ENCODE results near the gene NNT.

DNA sequence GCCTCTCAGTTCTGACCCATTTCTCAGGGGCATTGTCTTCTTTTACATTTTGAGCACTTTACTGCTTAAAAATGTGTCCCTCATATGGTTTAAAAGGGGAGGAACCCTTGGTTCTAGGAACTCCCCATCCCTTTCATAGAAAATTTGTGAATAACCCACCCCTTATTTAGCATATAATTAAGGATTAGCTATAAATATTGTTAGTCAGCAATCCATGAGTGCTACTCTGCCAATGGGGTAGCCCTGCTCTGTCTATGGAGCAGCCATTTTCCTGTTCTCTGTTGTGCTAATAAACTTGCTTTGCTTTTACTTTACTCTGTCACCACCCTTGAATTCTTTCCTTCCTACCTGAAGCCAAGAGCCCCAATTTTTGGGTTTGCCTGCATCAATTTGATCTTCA lies 12.3 kb upstream of the NNT start:
- TF ChIP-seq POLR2A (IDR thresholded peaks at IDR 0.05; ENCODE audit: low read depth, low read length), result no peak
- TF ChIP-seq POLR2AphosphoS5 (IDR thresholded peaks at IDR 0.05; ENCODE audit: low read depth, low read length), result no peak
- TF ChIP-seq TAF1 (IDR thresholded peaks at IDR 0.05; ENCODE audit: borderline replicate concordance, low read depth, low read length), result no peak
